Testis (tissue), 3 donors: ENCODE data around the gene C19orf67. TPM values are rescaled to one million over a fixed set of nuclear protein-coding genes. Genes with fewer than 3 reads are reported as not detected.

Source experiments
- DNase-seq: peaks from one replicate; pipeline ENCODE4 v3.0.0-alpha.2; 2019
- H3K27ac ChIP-seq, 2 donors: fragments of 200-600 bp; sonication (generic); one replicate each; pipeline ENCODE4 v1.5.1; 2019
- H3K27me3 ChIP-seq: fragments of 200-600 bp; sonication (generic); one replicate; pipeline ENCODE4 v1.5.1; 2019
- H3K36me3 ChIP-seq: fragments of 200-600 bp; sonication (generic); one replicate; pipeline ENCODE4 v1.5.1; 2017; ENCODE audit warnings: low read depth; ENCODE audit errors: missing control alignments
- H3K4me1 ChIP-seq: fragments of 200-600 bp; sonication (generic); one replicate; pipeline ENCODE4 v1.5.1; 2019
- H3K4me3 ChIP-seq, 2 donors: fragments of 200-600 bp; sonication (generic); one replicate each; pipeline ENCODE4 v1.5.1; 2017 to 2019
- H3K9me3 ChIP-seq: fragments of 200-600 bp; sonication (generic); one replicate; pipeline ENCODE4 v1.5.1; 2017
- CTCF ChIP-seq, 3 experiments: fragments of 450-650 bp in 2 of 3; fragments of 200-600 bp in 1 of 3; sonication (generic) in 1 of 3; IDR thresholded peaks; one replicate each; pipeline ENCODE4 v1.5.1; 2016 to 2019; ENCODE audit warnings: antibody characterized with exemption in 3 of 3, mild to moderate bottlenecking in 2 of 3, moderate library complexity in 1 of 3
- POLR2A ChIP-seq: fragments of 450-650 bp; IDR thresholded peaks from one replicate; pipeline ENCODE4 v1.6.1; 2017; ENCODE audit warnings: antibody characterized with exemption, mild to moderate bottlenecking, moderate library complexity
- WGBS, 2 donors: methylation state at CpG; one replicate each; pipeline ENCODE4 v1.1.5; 2018; 5-methylcytosine and 5-hydroxymethylcytosine counted together
- intact Hi-C: fragments of 100-400 bp; cut with DNase I; formaldehyde crosslinking; loops from one replicate; pipeline ENCODE4 v1.15.1; 2023; ENCODE audit warnings: low total_unique reads
- polyA plus RNA-seq: library from polyadenylated mRNA; stranded (reverse); fragments of 350-450 nt; fragmentation: Illumina TruSeq; extraction: RNeasy Lipid Tissue Mini Kit (QIAGEN cat#74804); gene quantifications from one replicate; pipeline ENCODE4 v1.2.3, GENCODE V29; 2014; ENCODE audit warnings: low read depth, low replicate concordance; ENCODE audit not compliant: insufficient read depth
- total RNA-seq, 2 donors: library from RNA; depleted of rRNA; stranded (reverse); fragments of >200 nt; gene quantifications; one replicate each; pipeline ENCODE4 v1.2.3, GENCODE V29; 2016

C19orf67 gene
- total and polyA plus RNA-seq, 3 donors from 2014 or later: 5.0 to 12.7 (median 12.6) TPM

GRCh38 chr19:14107581-14108461, 22.2 kb upstream of the C19orf67 start:
- H3K36me3 ChIP-seq: no peaks in the 10 kb centered on the region
- no peaks in the 10 kb centered on the region for H3K9me3 ChIP-seq
- intact Hi-C loops: no loop called here
- no peak overlapping the region for H3K4me3 ChIP-seq
- no peaks in the 10 kb centered on the region for H3K27me3 ChIP-seq
- peak overlapping the region; percentile 65 to 80 for H3K27ac ChIP-seq
- DNase-seq: peak; percentile 41
- H3K4me1 ChIP-seq: peaks cover 32% of the 10 kb centered on the region
- WGBS, 2 donors: 55 to 67% methylated on average over 14 to 19 of the region's 23 CpGs
- no peak for TF ChIP-seq POLR2A
- TF ChIP-seq CTCF (IDR thresholded peaks at IDR 0.05): no peak

- Histone ChIP-seq H3K36me3 (no peaks in the 10 kb centered on the region), H3K27me3 (no peaks in the 10 kb centered on the region), H3K4me1 (peaks cover 23% of the 10 kb centered on the region), H3K4me3 (no peak overlapping the region), H3K27ac (peak overlapping the region; percentile 65 to 80), H3K9me3 (no peaks in the 10 kb centered on the region)
- no peak for DNase-seq
- TF ChIP-seq CTCF (IDR thresholded peaks at IDR 0.05) (no peak), POLR2A (no peak)
- intact Hi-C loops: no loop called here
- WGBS, 2 donors: 86 to 100% methylated on average over 4 to 16 of the region's 16 CpGs
These were observed 21.3 kb upstream of the C19orf67 start for GRCh38 chr19:14106840-14107239.

- no peak overlapping the region for H3K4me3 ChIP-seq
- H3K27ac ChIP-seq: no peak overlapping the region
- 78 to 85% methylated on average over 8 of the region's 8 CpGs for WGBS, 2 donors
- TF ChIP-seq POLR2A (no peak), CTCF (IDR thresholded peaks at IDR 0.05) (no peak)
- H3K4me1 ChIP-seq: peaks cover 13% of the 10 kb centered on the region
- intact Hi-C loops: no loop called here
- no peak for DNase-seq
- no peaks in the 10 kb centered on the region for H3K36me3 ChIP-seq
- H3K9me3 ChIP-seq: no peaks in the 10 kb centered on the region
- no peaks in the 10 kb centered on the region for H3K27me3 ChIP-seq
These were observed 20.1 kb upstream of the C19orf67 start for GRCh38 chr19:14105680-14106079.

- no peak overlapping the region for H3K4me3 ChIP-seq
- peak overlapping the region; percentile 11 to 48 for H3K27ac ChIP-seq
- intact Hi-C loops: no loop called here
- WGBS, 2 donors: 30 to 80% methylated on average over 1 of the region's 1 CpG
- no peak for DNase-seq
- TF ChIP-seq CTCF (IDR thresholded peaks at IDR 0.05): no peak
- TF ChIP-seq POLR2A: no peak
- H3K36me3 ChIP-seq: no peaks in the 10 kb centered on the region
- H3K27me3 ChIP-seq: no peaks in the 10 kb centered on the region
- H3K4me1 ChIP-seq: peaks cover 9% of the 10 kb centered on the region
- H3K9me3 ChIP-seq: no peaks in the 10 kb centered on the region
These were observed 17.7 kb upstream of the C19orf67 start for GRCh38 chr19:14103310-14103709.
